Measurements from ENCODE around the gene FAM25G. TPM values are rescaled to one million over a fixed set of nuclear protein-coding genes. Genes with fewer than 3 reads are reported as not detected.
"Not testable (repeated sequence)": the region's sequence is repeated elsewhere in the genome, so short reads cannot be mapped to it uniquely, and the experiment has no call there.

FAM25G gene
- total and polyA plus RNA-seq, 2 of the 4 experiments (the other 2 are of a cell fraction): not detected

DNA sequence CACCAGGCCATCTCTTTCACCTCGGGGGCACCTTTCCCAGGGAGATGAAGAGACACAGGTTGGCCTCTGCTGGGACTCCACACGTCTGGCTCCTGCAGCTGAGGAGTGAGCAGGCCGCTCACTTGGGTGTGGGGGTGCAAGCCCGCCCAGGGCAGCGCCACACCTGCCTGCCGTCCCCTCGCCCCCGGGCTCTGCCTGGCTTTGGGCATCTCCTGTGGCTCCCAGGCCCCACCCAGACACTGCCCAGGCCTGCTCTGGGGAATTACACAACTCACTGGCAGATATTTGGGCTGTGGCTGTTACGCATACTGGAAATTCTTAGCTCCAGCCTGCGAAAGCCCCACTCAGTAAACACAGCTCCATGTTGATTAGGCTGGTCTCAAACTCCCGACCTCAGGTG lies 7.6 kb downstream of the FAM25G start, which contains the start of gene ANXA8:
Gene ANXA8 (minus strand): TSS at position 193 of the 400 bp plus-strand sequence. CDS start 182 bp downstream, at position 11.
- H3K27me3 ChIP-seq (ENCODE audit: control insufficient read depth, insufficient read depth, low read length); H3K4me3 ChIP-seq (ENCODE audit: insufficient read depth, low read depth, low read length); DNase-seq; H3K36me3 ChIP-seq (ENCODE audit: control insufficient read depth, insufficient read depth, low read length); H3K23ac ChIP-seq (ENCODE audit: low read depth, low read length); H2AK9ac ChIP-seq (replicated peaks; ENCODE audit: low read depth, low read length, poor library complexity); H3K18ac ChIP-seq (ENCODE audit: low read depth, low read length); BruUV-seq (replicated peaks); H3K9me3 ChIP-seq (ENCODE audit: control insufficient read depth, insufficient read depth, low read length); H3K14ac ChIP-seq (replicated peaks; ENCODE audit: low read depth, low read length); H2BK5ac ChIP-seq (ENCODE audit: low read depth, low read length, poor library complexity, severe bottlenecking); H3K9ac ChIP-seq (ENCODE audit: low read depth, low read length); dilution Hi-C loops (cut with HindIII; ENCODE audit: low sequenced_read_pairs, unreplicated experiment); H3K79me1 ChIP-seq (ENCODE audit: low read depth in 1 of 2, low read length in 2 of 2); H3K56ac ChIP-seq (ENCODE audit: extremely low read depth, insufficient read depth, low read length); H3K9me1 ChIP-seq (ENCODE audit: insufficient read depth, low read length); H2AFZ ChIP-seq (replicated peaks; ENCODE audit: low read length, poor library complexity); H4K20me1 ChIP-seq (ENCODE audit: insufficient read depth, low read length); intact Hi-C loops (cut with micrococcal nuclease); H4K5ac ChIP-seq (ENCODE audit: low read depth, low read length); POLR2A ChIA-PET (ENCODE audit: unreplicated experiment); in situ Hi-C loops (cut with MboI; ENCODE audit: low sequenced_read_pairs); H3K27ac ChIP-seq (ENCODE audit: insufficient read depth, low read length); H3K4me2 ChIP-seq (ENCODE audit: low read depth, low read length); H2BK15ac ChIP-seq (ENCODE audit: low read depth, low read length); CTCF ChIA-PET; H4K8ac ChIP-seq (ENCODE audit: low read depth in 2 of 2, low read length in 2 of 2); H4K91ac ChIP-seq (ENCODE audit: insufficient read depth, low read depth, low read length); H3K4me1 ChIP-seq (ENCODE audit: control insufficient read depth, insufficient read depth, low read length): not testable (repeated sequence)
- no CpG with 5 or more reads among the region's 11 CpGs for WGBS, 2 experiments (ENCODE audit: extremely low coverage in 2 of 2, insufficient read length in 1 of 2)
- H2BK20ac ChIP-seq (ENCODE audit: low read depth, low read length): 0 out of 2 replicates have a peak within 1 kb of the TSS, but pooled peaks have one; percentile 42
- H3K4ac ChIP-seq (ENCODE audit: low read depth, low read length): 0 out of 2 replicates have a peak within 1 kb of the TSS, but pooled peaks have one; percentile 35
- 0 out of 2 replicates have a peak within 1 kb of the TSS, but pooled peaks have one; percentile 15 for H2BK120ac ChIP-seq (ENCODE audit: low read depth, low read length)
- 0 out of 2 replicates have a peak within 1 kb of the TSS, but pooled peaks have one; percentile 59 for H2AK5ac ChIP-seq (ENCODE audit: low read depth, low read length)
- peak; percentile 13; the same call in 1 of the 2 replicates for ATAC-seq (ENCODE audit: low read depth)

DNA sequence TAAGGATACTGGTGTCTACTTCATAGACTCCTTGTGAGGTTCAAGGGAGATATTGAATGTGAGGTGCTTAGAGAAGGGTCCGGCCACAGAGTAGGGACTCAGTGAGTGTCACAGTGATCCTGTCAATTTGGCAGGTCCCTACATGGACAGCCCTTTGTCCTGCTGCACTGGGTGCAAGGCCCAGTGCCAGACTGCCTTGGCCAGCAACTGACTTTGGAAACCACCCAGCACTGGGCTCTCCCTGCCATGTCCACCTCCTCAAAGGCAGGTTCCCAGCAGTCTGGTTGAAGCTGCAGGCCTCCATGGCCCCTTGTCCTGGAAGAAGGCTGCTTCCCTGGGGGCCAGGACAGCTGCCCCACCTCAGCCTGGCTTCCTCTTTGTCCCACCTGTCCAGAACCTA lies 9.1 kb downstream of the FAM25G start:
- H3K27me3 ChIP-seq (ENCODE audit: control insufficient read depth, insufficient read depth, low read length); H2BK5ac ChIP-seq (ENCODE audit: low read depth, low read length, poor library complexity, severe bottlenecking); H2BK15ac ChIP-seq (ENCODE audit: low read depth, low read length); POLR2A ChIA-PET (ENCODE audit: unreplicated experiment); H3K14ac ChIP-seq (replicated peaks; ENCODE audit: low read depth, low read length); H4K20me1 ChIP-seq (ENCODE audit: insufficient read depth, low read length); H4K91ac ChIP-seq (ENCODE audit: insufficient read depth, low read depth, low read length); H2AK9ac ChIP-seq (replicated peaks; ENCODE audit: low read depth, low read length, poor library complexity); H3K4me1 ChIP-seq (ENCODE audit: control insufficient read depth, insufficient read depth, low read length); H3K4me3 ChIP-seq (ENCODE audit: insufficient read depth, low read depth, low read length); ATAC-seq (ENCODE audit: low read depth); H2BK20ac ChIP-seq (ENCODE audit: low read depth, low read length); H3K56ac ChIP-seq (ENCODE audit: extremely low read depth, insufficient read depth, low read length); H2BK120ac ChIP-seq (ENCODE audit: low read depth, low read length); in situ Hi-C loops (cut with MboI; ENCODE audit: low sequenced_read_pairs); H3K9me1 ChIP-seq (ENCODE audit: insufficient read depth, low read length); DNase-seq; intact Hi-C loops (cut with micrococcal nuclease); H3K9ac ChIP-seq (ENCODE audit: low read depth, low read length); BruUV-seq (replicated peaks); H3K4me2 ChIP-seq (ENCODE audit: low read depth, low read length); H3K79me1 ChIP-seq (ENCODE audit: low read depth in 1 of 2, low read length in 2 of 2); H3K18ac ChIP-seq (ENCODE audit: low read depth, low read length); CTCF ChIA-PET; H3K36me3 ChIP-seq (ENCODE audit: control insufficient read depth, insufficient read depth, low read length); H4K5ac ChIP-seq (ENCODE audit: low read depth, low read length); H3K23ac ChIP-seq (ENCODE audit: low read depth, low read length); dilution Hi-C loops (cut with HindIII; ENCODE audit: low sequenced_read_pairs, unreplicated experiment); H2AFZ ChIP-seq (replicated peaks; ENCODE audit: low read length, poor library complexity); H4K8ac ChIP-seq (ENCODE audit: low read depth in 2 of 2, low read length in 2 of 2); H2AK5ac ChIP-seq (ENCODE audit: low read depth, low read length); H3K27ac ChIP-seq (ENCODE audit: insufficient read depth, low read length); H3K9me3 ChIP-seq (ENCODE audit: control insufficient read depth, insufficient read depth, low read length); H3K4ac ChIP-seq (ENCODE audit: low read depth, low read length): not testable (repeated sequence)
- no CpG with 5 or more reads among the region's 1 CpG for WGBS, 2 experiments (ENCODE audit: extremely low coverage in 2 of 2, insufficient read length in 1 of 2)

All from IMR-90 (cell line).